CD4-positive, alpha-beta T cell (primary cell): Measurements from ENCODE around the gene FAM110A. TPM values are rescaled to one million over a fixed set of nuclear protein-coding genes. Genes with fewer than 3 reads are reported as not detected.
"Not testable (repeated sequence)": the region's sequence is repeated elsewhere in the genome, so short reads cannot be mapped to it uniquely, and the experiment has no call there.

Source experiments
- ATAC-seq: fragments of 200-7000 bp; cut with Tn5 transposase; one replicate; pipeline ENCODE4 v1.10.0; 2022; ENCODE audit warnings: mild to moderate bottlenecking; ENCODE audit not compliant: poor library complexity
- CTCF ChIA-PET: fragments of 350-600 bp; sonication (Branson Sonifier 250); formaldehyde crosslinking; loops from one replicate; lab custom pipeline; 2021; ENCODE audit warnings: antibody characterized with exemption, inconsistent platforms; lab: Charles Lee
- POLR2A ChIA-PET: fragments of 350-600 bp; sonication (Branson Sonifier 250); formaldehyde crosslinking; loops from one replicate; lab custom pipeline; 2021; ENCODE audit warnings: antibody characterized with exemption, inconsistent platforms; lab: Charles Lee
- DNase-seq, 14 experiments: peaks; one replicate each; pipeline ENCODE4 v3.0.0-alpha.2; 2013 to 2020; ENCODE audit warnings: mixed read lengths in 2 of 14
- H3K27ac ChIP-seq, 2 donors: one replicate each; pipeline versions ENCODE4 v1.5.1 to v1.7.0; 2013; ENCODE audit warnings: low read length in 2 of 2, low read depth in 1 of 2, mild to moderate bottlenecking in 1 of 2
- H3K27me3 ChIP-seq, 2 experiments: 1 replicate in 1 of 2; 2 replicates in 1 of 2; pipeline versions ENCODE4 v1.6.1 to v1.7.0; 2013; ENCODE audit warnings: low read length in 2 of 2, control low read depth in 1 of 2, mild to moderate bottlenecking in 1 of 2, moderate library complexity in 1 of 2; ENCODE audit not compliant: insufficient read depth in 2 of 2, control insufficient read depth in 1 of 2
- H3K36me3 ChIP-seq: one replicate; pipeline ENCODE4 v1.6.1; 2013; ENCODE audit warnings: low read length, control low read depth; ENCODE audit not compliant: insufficient read depth
- H3K4me1 ChIP-seq: one replicate; pipeline ENCODE4 v1.6.1; 2013; ENCODE audit warnings: low read length, control low read depth; ENCODE audit not compliant: insufficient read depth
- H3K4me3 ChIP-seq: one replicate; pipeline ENCODE4 v1.5.1; 2013; ENCODE audit warnings: mild to moderate bottlenecking, low read length, moderate library complexity
- H3K9me3 ChIP-seq, 2 experiments: 1 replicate in 1 of 2; 2 replicates in 1 of 2; pipeline versions ENCODE4 v1.6.1 to v1.7.0; 2013; ENCODE audit warnings: low read length in 2 of 2, mild to moderate bottlenecking in 2 of 2, control low read depth in 1 of 2, moderate library complexity in 1 of 2; ENCODE audit not compliant: control insufficient read depth in 1 of 2, insufficient read depth in 1 of 2
- H3K27ac Mint-ChIP-seq: one replicate; pipeline ENCODE4 v1.8.0; 2020; ENCODE audit warnings: mixed read lengths
- H3K27me3 Mint-ChIP-seq: one replicate; pipeline ENCODE4 v1.8.0; 2021; ENCODE audit warnings: mixed read lengths
- H3K36me3 Mint-ChIP-seq: one replicate; pipeline ENCODE4 v1.8.0; 2021; ENCODE audit warnings: low read depth, mixed read lengths
- H3K4me1 Mint-ChIP-seq: one replicate; pipeline ENCODE4 v1.8.0; 2021; ENCODE audit warnings: low read depth, mixed read lengths
- H3K4me3 Mint-ChIP-seq: one replicate; pipeline ENCODE4 v1.8.0; 2020; ENCODE audit warnings: mild to moderate bottlenecking, mixed read lengths
- H3K9me3 Mint-ChIP-seq: one replicate; pipeline ENCODE4 v1.8.0; 2020; ENCODE audit warnings: mixed read lengths
- intact Hi-C, 2 experiments: fragments of 100-400 bp; cut with DNase I in 1 of 2; cut with micrococcal nuclease in 1 of 2; formaldehyde crosslinking; loops; one replicate each; pipeline versions ENCODE4 v1.15.1 to v1.9.0; 2023 to 2025; cut with DNase I, micrococcal nuclease
- total RNA-seq, 174 experiments: library from RNA in 2 of 174; stranded (reverse) in 2 of 174; gene quantifications; one replicate each; pipeline ENCODE4 v1.2.3 and lab custom pipeline; 2021 to 2026
- TF ChIP-seq, protein P1 (sequence below): fragments of 200-600 bp; IDR thresholded peaks from one replicate; pipeline ENCODE4 v1.8.0; 2022; ENCODE audit warnings: antibody characterized with exemption, mild to moderate bottlenecking

The FAM110A gene
- total RNA-seq, 2 experiments from 2014 or later: 4.5 to 4.8 TPM

DNA sequence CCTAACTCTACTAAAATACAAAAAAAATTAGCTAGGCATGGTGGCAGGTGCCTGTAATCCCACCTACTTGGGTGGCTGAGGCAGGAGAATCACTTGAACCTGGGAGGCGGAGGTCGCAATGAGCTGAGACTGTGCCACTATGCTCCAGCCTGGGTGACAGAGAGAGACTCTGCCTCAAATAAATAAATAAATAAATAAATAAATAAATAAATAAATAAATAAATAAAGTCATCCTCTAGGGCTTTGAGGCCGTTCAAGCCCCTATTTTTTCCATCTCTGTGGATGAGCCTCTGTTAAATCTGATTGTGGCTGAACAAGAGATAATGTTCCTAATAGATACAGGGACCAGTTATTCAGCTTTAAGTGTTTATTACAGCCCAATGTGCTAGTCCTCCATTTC is 31.8 kb upstream of the FAM110A start:
- intact Hi-C loops: no loop called here
- ATAC-seq: no peak
- H3K27ac ChIP-seq: no peak overlapping the region
- no peaks in the 10 kb centered on the region for H3K27me3 ChIP-seq
- no peaks in the 10 kb centered on the region for H3K4me1 Mint-ChIP-seq
- no peaks in the 10 kb centered on the region for H3K36me3 Mint-ChIP-seq
- H3K36me3 ChIP-seq: no peaks in the 10 kb centered on the region
- ChIA-PET CTCF (interaction anchor here (1.4 kb wide), 1 partner anchor 154 kb away, joined by 3 read pairs; no protein-coding TSS in a partner anchor), POLR2A (no interaction called here)
- H3K9me3 ChIP-seq: peaks cover 0 to 6% of the 10 kb centered on the region in 2 experiments
- DNase-seq: no peak
- peaks cover 34% of the 10 kb centered on the region for H3K27me3 Mint-ChIP-seq
- H3K9me3 Mint-ChIP-seq: peaks cover 5% of the 10 kb centered on the region
- H3K27ac Mint-ChIP-seq: no peak overlapping the region
- no peaks in the 10 kb centered on the region for H3K4me1 ChIP-seq
- H3K4me3 Mint-ChIP-seq: no peak overlapping the region
- TF ChIP-seq, protein P1, sequence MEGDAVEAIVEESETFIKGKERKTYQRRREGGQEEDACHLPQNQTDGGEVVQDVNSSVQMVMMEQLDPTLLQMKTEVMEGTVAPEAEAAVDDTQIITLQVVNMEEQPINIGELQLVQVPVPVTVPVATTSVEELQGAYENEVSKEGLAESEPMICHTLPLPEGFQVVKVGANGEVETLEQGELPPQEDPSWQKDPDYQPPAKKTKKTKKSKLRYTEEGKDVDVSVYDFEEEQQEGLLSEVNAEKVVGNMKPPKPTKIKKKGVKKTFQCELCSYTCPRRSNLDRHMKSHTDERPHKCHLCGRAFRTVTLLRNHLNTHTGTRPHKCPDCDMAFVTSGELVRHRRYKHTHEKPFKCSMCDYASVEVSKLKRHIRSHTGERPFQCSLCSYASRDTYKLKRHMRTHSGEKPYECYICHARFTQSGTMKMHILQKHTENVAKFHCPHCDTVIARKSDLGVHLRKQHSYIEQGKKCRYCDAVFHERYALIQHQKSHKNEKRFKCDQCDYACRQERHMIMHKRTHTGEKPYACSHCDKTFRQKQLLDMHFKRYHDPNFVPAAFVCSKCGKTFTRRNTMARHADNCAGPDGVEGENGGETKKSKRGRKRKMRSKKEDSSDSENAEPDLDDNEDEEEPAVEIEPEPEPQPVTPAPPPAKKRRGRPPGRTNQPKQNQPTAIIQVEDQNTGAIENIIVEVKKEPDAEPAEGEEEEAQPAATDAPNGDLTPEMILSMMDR: no peak
- H3K4me3 ChIP-seq: no peak overlapping the region

DNA sequence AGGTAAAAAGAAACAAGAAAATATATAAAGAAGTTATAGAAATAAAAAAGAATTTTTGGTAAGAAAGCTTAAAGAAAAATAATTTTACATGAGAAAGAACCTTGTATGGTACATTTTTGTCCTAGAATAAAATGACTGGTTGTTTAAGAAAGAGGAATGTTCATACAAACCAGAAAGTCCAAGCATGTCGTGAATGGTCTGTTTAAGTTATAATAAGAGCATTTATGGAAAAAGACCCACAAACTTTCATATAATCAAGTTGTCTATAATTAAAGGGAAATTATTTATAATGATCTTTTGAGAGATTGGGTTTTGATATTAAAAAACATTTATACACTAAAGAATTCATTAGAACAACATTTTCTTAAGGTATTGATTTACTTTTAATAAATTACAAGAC is 27.8 kb upstream of the FAM110A start:
- ChIA-PET CTCF (interaction anchor here (1.5 kb wide), 1 partner anchor 13 kb away, joined by 3 read pairs; no protein-coding TSS in a partner anchor), POLR2A (interaction anchor here (0.6 kb wide), 1 partner anchor 929 kb away, joined by 3 read pairs; no protein-coding TSS in a partner anchor)
- Mint-ChIP-seq H3K9me3 (peaks cover 5% of the 10 kb centered on the region), H3K4me1 (no peaks in the 10 kb centered on the region), H3K27ac (no peak overlapping the region), H3K4me3 (no peak overlapping the region), H3K27me3 (peaks cover 19% of the 10 kb centered on the region), H3K36me3 (no peaks in the 10 kb centered on the region)
- no peaks in the 10 kb centered on the region for H3K36me3 ChIP-seq
- TF ChIP-seq, protein P1: no peak
- DNase-seq (no peak), ATAC-seq (no peak)
- H3K4me3 ChIP-seq: no peak overlapping the region
- H3K27ac ChIP-seq: no peak overlapping the region
- H3K9me3 ChIP-seq: peaks cover 0 to 7% of the 10 kb centered on the region in 2 experiments
- no peaks in the 10 kb centered on the region for H3K4me1 ChIP-seq
- intact Hi-C loops: no loop called here
- H3K27me3 ChIP-seq: peaks cover 0 to 9% of the 10 kb centered on the region in 2 experiments

DNA sequence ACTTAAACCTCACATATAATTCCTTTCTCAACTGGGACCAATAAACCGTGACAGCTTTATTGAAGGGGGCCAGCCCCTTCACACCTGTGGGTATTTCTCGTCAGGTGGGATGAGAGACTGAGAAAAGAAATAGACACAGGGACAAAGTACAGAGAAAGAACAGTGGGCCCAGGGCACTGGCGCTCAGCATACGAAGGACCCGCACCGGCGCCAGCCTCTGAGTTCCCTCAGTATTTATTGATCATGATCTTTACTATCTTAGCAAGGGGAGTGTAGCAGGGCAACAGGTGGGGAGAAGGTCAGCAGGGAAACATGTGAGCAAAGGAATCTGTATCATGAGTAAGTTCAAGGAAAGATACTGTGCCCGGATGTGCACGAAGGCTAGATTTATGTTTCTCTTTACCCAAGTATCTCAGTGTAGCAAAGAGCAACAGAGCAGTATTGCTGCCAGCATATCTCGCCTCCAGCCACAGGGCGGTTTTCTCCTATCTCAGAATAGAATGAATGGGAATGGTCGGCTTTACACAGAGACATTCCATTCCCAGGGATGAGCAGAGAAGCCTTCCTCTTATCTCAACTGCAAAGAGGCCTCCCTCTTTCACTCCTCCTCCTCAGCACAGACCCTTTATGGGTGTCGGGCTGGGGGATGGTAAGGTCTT is 21.6 kb upstream of the FAM110A start:
- H3K27ac Mint-ChIP-seq, H3K9me3 Mint-ChIP-seq, ATAC-seq, H3K27me3 ChIP-seq, H3K4me3 Mint-ChIP-seq, H3K36me3 ChIP-seq, H3K36me3 Mint-ChIP-seq, H3K4me1 ChIP-seq, intact Hi-C loops, H3K4me1 Mint-ChIP-seq, H3K4me3 ChIP-seq, DNase-seq, POLR2A ChIA-PET, H3K27ac ChIP-seq, CTCF ChIA-PET, H3K9me3 ChIP-seq: not testable (repeated sequence)
- peaks cover 41% of the 10 kb centered on the region for H3K27me3 Mint-ChIP-seq

DNA sequence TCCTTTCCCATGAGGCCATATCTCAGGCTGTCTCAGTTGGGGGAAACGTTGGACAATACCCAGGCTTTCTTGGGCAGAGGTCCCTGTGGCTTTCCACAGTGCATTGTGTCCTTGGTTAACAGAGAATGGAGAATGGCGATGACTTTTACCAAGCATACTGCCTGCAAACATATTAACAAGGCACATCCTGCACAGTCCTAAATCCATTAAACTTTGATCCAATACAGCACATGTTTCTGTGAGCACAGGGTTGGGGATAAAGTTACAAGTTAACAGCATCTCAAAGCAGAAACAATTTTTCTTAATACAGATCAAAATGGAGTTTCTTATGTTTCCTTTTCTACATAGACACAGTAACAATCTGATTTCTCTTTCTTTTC is 21.1 kb upstream of the FAM110A start:
- H3K36me3 Mint-ChIP-seq, H3K9me3 Mint-ChIP-seq, H3K9me3 ChIP-seq, H3K36me3 ChIP-seq, DNase-seq, POLR2A ChIA-PET, H3K27ac Mint-ChIP-seq, H3K27ac ChIP-seq, intact Hi-C loops, H3K4me1 ChIP-seq, H3K4me3 Mint-ChIP-seq, CTCF ChIA-PET, H3K27me3 ChIP-seq, ATAC-seq, H3K4me3 ChIP-seq, H3K4me1 Mint-ChIP-seq: not testable (repeated sequence)
- peaks cover 41% of the 10 kb centered on the region for H3K27me3 Mint-ChIP-seq
